Muscle of arm (tissue), 12 donors: ENCODE data around the gene SPART. TPM values are rescaled to one million over a fixed set of nuclear protein-coding genes. Genes with fewer than 3 reads are reported as not detected.
"Not testable (repeated sequence)": the region's sequence is repeated elsewhere in the genome, so short reads cannot be mapped to it uniquely, and the experiment has no call there.

ENCODE experiments used
- DNase-seq: peaks from one replicate; pipeline ENCODE4 v3.0.0-alpha.2; 2013
- polyA plus RNA-seq, 12 donors: library from polyadenylated mRNA; unstranded; fragments of 120-200 nt; gene quantifications; one replicate each; pipeline ENCODE4 v1.2.1, GENCODE V29; 2013; ENCODE audit not compliant: insufficient read length in 12 of 12

Gene SPART
- polyA plus RNA-seq, 12 donors: 41.4 to 141 (median 74.1) TPM; not detected in 1

DNA sequence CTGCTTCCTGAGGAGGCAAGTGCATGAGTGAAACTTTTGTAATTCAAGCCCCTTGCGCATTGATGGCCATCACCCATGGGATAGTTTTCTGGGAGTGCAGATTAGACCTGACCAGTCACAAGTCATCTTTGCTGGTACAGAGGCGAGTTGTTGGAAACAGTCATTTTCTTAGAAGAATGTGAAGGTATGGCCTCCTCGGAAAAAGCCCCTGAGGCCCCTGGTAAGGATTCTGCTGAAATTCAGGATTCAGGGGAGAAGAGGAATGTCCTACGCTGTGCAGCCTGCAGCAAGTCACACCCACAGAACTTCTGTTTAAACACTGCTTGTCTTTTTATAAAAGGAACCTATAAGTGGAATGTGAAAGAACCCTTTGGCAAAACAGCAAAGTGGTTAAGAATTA lies 11.0 kb upstream of the SPART start:
- no peak for DNase-seq

DNA sequence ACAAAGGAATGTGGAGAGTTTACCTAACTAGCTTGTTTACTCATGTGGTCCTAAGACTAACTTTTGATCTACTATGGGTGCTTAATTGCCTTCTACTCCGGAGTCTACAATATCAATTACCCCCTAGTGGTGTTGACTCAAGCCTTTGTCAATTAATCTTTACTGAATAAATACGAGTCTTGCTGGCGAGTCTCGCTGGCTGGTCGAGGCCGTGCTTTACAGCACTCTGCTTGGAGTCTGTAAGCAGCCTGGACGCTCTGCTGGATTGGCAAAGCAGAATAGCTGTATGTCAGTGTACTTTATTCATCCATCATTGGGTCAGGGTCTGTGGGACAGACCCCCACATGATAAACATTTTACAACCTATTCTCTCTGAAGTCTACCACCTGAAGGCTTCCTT lies 9.9 kb upstream of the SPART start:
- DNase-seq: no peak

DNA sequence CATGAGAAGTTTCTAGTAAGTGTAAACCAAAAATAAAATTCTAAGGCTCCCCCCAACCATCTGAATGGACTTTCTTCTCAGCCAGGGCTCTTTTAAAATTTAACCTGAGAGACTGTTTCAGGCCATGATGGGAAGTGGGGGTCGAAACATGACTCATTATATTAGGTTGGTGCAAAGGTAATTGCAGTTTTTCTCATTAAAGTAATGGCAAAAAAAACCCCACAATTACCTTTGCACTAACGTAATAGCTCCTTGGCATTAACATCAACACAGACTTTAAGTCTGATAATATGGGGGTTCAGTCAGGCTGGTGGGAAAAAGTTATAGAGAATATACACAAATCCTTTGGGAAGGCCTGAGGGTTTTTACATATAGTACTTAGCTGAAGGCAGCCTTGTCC lies 9.4 kb upstream of the SPART start:
- no peak for DNase-seq

DNA sequence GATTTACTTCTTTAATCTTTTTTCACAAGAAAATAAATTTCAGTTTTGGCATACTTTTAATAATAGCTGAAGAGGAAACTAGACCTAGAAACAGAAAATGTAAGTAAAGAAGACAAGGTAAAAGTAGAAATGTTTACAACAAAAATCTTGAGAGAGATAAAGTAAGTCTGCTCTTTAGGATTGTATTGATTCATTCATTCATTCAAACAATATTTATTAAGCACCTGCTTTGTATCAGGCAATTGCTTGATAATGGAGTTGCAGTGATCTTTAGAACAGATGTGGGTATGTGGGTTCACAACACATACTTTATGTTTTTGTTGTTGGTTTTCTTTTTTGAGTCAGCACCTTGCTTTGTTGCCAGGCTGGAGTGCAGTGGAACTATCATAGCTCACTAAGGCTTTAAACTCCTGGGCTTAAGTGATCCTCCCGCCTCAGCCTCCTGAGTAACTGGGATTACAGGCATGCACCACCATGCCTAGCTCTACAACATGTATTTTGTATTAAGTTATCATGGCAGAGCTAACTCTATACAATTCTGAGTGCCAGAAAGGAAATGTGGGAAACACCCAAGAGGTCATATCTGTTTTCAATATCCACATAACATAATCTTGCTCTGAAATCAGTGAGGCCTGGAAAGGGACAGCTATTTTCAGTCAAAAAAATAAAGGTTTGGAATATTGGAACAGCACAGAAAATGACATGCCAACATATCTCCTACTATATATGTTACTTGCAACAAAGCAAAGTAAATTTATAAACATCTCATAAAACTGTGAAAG lies 8.8 kb upstream of the SPART start:
- no peak for DNase-seq

DNA sequence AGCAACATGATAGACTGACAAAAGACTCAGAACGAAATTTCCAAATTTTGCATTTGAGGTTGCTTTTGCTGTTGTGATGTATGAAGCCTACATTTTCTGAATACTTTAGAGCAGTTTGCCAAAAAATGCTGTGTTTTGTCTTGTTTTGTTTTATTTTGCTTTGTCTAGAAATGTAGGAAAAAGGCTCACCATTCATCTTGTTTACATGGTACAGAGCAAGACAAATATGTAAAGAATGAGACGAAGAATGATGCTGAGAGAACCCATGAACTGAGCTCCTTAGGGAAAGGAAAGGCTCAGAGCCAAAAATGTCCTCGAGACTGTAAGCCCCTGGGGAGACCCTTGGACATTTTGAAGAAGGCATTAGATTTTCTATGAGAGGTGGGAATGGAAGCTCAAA lies 6.8 kb upstream of the SPART start:
- DNase-seq: no peak

DNA sequence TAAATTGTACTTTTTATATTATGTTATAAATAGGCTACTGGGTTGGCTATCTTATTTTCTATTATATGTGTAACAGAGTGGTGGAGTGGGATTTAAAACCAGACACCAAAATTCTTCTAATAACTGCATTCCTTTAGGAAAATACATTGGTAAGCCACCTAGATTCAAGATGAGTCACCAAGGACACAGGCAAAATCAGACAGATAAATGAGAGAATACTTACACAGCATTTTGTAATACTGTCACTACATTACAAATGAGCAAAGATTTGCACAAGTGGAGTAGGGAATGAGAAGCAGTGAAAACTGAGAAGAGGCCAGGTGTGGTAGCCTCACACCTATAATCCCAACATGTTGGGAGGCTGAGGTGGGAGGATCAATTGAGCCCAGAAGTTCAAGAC lies 6.2 kb upstream of the SPART start:
- DNase-seq: no peak

DNA sequence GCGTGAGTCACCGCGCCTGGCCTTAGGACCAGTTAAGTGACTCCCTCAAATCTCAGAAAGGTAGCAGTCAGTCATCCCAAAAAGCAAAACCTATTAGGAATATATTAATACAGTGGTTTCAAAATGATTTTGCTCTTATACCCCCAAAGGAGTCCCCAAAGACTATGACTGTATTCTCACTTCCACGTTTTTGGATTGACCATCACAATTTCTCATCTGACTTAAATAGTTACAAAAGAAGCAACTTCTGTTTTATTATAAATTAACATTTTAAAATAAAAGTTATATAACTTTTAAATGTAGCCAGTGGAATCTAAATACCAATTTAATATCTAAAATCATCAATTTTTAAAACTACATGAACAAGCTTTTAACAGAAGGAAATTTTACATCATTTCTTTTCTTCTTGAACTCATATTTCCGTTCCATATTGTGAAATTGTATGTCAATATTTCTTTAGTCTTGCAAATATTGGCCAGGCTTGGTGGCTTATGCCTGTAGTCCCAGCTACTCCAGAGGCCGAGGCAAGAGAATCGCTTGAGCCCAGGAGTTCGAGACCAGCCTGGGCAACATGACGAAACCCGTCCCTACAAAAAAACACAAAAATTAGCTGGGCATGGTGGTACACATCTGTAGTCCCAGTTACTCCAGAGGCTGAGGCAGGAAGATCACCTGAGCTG lies 1.5 kb upstream of the SPART start:
- no peak for DNase-seq

DNA sequence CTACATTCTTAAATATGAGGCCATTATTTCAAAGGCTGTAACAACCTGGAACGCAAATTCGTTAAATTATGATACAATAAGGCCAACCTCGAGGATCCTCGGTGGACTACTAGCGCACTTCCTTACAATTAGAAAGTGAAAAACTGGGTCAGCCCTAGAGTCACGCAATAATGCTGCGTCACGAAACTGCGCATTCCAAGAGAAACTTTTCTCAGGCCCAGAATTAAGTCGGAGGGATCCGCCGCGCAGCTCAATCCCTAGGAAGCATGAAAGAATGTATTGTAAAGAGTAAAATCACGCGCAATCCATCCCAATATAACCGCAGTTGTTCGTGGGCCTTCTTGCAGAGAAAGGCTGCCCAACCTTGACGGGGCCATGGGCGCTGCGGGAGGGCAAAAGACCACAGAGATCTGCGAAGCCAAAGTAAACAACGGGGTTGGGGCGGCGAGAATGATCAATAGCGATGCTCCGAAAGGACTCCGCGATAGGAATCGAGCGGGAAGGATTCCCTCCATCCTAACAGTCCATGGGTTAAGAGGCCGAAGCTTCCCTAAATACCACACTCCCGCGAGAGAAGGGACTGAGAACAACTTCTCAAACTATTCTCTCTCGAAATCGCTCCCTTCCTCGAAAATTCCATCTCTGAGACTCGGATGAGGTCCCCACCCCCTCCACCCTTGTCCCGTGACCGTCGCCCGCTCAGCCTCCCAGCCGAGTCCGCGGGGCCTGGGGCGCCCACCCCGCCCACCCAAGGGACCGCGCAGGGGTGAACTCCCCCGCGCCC lies 564 bp downstream of the SPART start:
- DNase-seq: peak; percentile 87

DNA sequence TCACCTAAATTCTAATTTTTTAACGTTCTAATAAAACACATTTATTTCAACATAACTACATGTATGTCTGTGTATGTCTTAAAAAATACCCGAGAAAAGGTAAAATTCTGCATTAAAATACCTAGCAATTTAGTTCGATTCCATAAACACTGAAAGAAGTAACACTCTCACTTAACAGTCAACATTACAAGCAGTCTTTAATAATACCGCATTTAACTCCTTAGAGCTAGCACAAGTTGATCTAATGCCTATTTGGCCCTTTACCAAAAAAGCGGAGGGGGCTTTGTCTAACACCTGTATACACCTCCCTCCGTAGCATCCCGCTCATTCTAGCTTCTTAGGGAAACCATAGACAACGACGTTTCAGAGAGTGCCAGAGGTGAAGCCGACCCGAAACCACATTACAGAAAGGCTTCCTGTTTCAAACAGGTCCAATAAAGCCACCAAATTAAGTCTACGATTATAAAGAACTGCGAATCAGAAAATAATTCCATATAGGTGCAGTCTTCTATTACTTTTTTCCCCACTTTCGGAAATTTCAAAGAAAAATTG lies 1.2 kb downstream of the SPART start:
- no peak for DNase-seq

DNA sequence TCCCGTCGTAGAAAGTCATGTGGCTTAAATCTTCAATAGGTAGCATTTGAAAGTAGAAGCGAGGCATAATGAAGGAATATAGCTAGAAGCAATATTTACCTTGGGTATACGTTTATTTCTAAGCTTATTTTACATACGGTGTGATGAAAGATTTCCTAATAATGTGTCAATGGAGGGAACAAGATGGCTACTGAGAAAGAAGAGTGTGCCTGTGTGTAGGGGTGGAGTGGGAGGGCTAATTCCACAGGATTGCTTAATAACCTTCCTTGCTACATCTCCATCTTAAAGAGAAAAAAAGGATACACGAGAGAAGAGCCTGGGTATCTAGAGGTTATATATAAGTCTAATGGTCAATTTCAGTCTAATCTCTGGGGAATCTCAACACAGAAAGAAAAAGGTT lies 2.0 kb downstream of the SPART start:
- no peak for DNase-seq

DNA sequence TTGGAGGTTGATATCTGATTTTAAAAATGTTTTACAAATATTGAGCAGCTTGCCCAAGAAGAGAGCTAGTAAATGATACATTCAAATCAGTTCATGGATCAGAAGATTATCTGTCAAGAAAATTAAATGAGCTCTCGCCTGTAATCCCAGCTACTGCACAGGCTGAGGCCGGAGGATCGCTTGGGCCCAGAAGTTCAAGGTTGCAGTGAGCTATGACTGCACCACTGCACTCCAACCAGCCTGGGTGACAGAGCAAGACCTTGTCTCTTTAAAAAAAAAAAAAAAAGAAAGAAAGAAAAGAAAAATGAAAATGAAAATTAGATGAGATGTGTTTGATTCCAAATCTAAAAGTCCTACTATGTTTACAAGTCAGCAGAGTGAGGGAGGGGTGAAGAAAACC lies 2.4 kb downstream of the SPART start:
- DNase-seq: no peak

DNA sequence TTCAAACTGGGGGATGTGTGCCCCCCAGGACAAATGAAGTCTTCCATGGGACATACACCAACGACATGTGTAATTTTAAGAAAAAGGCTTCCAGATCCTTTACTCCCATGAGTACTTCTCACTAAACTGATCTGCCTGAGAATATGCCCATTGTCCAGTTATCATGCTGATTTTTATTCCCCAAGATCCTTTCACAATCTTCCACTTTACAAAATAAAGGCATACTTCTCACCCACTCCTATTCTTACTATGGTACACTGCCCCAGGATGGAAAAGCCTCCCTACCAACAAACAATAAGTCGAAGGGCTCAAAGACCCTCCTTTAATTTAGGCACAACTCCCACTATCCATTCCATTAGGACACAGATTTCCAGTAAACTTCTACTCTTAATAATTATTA lies 3.5 kb downstream of the SPART start:
- DNase-seq: no peak

DNA sequence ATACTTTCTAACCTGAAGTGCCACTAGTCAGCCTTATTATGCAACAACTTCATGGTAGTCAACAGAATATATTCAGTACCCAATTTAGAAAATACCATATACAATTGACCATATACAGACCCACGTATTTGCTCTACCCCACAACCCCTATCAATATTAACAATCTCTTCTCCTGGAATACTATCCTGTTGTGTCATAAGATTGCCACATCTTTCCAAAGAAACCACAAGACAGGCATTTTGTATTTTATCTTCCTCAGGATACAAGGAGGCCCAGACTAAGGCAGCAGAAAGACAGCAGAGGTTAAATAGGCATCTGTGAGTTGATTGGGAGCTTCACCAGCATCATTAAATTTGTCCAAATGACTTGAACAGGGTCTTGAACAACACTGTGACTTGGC lies 4.5 kb downstream of the SPART start:
- no peak for DNase-seq

DNA sequence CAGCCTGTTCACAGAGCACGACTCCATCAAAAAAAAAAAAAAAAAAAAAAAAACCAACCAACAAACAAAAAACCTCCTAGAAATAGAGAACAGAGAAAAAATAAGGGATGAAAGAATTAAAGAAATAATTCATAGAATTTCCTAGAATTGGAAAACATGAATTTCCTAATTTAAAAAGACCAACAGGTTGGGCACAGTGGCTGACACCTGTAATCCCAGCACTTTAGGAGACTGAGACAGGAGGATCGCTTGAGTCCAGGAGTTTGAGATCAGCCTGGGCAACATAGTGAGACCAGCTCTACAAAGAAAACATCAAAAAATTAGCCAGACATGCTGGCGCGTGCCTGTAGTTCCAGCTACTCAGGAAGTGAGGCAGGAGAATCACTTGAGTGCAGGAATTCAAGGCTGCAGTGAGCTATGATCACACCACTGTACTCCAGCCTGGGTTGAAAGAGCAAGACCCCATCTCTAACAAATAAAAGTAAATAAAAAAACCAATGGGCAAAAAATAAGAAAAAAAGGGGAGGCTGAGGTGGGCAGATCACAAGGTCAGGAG lies 6.5 kb downstream of the SPART start:
- no peak for DNase-seq

DNA sequence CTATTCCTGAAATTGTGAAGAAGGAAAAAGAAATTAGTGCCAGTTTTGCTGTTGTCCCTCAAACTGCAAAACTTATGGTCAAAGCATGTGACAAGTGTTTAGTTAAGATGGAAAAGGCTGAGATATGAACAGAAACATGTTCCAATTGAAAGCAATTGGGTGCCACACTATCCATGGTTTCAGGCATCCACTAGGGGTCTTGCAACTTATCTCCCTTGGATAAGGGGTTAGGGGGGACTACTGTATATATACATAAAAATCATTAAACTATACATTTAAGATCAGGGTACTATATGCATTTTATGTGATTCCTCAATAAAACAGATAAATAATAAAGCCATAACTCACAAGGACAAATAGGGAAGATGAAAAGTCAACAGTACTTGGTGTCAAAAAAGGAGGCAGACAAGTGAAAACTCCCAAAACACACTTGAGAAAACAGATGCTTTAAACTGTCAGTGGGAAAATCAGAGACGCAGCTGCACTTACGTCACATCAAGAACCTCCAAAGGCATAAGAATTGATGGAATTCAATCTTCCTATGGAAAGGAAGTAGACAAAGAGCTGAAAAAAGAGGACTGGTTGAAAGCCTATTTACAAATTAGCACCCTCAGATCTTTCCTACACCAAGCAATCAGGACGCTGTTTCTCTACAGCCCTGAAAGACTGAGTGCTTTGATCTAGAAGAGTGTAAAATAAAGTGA lies 8.1 kb downstream of the SPART start:
- DNase-seq: no peak

DNA sequence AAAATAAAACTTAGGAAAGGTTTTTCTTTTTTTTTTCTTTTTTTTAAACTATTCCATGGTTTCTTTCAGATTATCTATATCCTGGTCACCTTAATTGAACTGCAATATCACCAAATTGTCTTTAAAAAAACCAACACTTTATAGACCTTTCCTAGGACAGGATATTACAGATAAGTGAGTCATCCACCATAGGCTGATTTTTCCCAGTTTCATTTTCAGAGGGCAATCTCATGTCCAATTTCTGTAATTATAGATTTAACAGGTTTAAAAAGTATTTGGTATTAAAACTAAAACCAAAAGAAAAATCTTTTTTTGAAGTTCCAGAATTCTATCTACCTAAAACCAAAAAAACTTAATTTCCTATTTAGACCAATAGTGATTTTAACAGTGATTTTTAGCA lies 13.2 kb downstream of the SPART start:
- DNase-seq: no peak

DNA sequence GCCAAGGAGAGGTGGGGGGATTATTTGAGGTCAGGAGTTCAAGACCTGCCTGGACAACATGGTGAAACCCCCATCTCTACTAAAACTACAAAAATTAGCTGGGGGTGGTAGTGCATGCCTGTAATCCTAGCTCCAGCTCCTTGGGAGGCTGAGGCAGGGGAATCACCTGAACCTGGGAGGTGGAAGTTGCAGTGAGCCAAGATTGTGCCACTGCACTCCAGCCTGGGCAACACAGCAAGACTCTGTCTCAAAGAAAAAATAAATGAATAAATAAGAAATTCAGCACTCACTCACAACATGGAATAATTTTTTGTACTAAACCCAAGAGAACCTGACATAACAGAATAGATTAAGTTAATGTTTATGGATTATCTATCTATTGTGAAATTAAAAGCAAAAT lies 13.9 kb downstream of the SPART start:
- DNase-seq: not testable (repeated sequence)

DNA sequence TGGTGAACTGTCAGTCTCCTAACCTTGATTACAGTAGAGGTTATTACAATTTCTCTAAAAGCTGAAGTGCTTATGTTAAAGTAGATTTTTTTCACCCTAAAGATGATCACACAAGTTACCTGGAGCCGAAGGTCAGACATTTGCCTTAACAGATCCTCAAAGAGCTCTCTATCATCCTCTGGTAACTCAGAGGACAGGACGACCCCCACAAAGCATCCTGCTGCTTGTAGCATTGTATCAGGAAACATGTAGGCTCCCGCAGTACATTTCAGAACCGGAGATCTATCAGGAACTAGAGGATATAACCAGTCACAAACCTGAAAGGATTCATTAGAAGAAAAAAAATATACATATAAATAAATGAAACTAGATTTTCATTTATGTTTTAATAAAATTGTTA lies 14.9 kb downstream of the SPART start:
- no peak for DNase-seq

DNA sequence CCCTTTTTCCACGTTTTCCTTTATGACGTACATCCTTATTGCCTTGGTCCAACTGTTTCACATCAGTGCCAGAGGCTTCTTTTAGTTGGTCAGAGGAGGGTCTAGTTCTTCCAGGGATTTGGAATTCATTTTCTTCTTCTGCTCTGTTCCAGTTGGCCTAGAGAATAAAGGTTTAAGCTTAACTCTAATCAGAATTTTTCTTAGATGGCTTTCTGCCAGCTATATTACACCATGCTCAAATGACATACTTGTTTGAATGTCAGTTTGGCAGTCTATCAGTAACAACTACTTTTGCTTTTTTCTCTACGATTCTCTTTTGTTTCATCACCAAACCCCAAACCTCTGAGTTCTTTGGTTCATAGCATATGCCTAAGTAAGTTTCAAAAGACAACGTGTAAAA lies 16.8 kb downstream of the SPART start:
- no peak for DNase-seq

DNA sequence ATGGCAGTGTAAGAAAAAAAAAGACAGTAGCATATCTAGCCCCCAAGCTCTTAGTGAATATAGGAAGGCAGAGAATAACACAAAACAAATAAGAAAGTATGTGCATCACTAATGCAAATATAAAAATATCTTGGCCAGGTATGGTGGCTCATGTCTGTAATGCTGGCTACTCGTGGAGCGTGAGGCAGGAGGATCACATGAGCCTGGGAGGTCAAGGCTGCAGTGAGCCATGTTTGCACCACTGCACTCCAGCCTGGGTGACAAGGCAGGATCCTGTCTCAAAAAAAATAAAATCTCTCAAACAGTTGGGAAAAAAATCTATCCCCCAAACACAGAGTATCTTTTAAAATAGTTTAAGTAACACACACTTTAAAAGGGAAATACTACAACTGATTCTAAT lies 17.4 kb downstream of the SPART start:
- no peak for DNase-seq

DNA sequence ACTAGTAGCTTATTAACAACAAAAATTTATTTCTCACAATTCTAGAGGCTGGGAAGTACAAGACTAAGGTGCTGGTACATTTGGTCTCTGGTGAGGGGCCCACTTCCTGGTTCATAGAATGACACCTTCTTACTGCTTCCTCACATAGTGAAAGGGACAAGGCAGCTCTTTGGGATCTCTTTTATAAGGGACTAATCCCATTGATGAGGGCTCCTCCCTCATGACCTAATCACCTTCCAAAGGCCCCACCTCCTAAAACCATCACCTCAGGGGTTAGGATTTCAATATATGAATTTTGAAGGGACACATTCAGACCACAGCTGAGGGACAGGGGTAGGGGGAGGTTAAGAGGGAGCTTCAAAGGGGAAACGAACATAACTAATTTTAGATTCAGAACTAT lies 20.3 kb downstream of the SPART start:
- DNase-seq: no peak

DNA sequence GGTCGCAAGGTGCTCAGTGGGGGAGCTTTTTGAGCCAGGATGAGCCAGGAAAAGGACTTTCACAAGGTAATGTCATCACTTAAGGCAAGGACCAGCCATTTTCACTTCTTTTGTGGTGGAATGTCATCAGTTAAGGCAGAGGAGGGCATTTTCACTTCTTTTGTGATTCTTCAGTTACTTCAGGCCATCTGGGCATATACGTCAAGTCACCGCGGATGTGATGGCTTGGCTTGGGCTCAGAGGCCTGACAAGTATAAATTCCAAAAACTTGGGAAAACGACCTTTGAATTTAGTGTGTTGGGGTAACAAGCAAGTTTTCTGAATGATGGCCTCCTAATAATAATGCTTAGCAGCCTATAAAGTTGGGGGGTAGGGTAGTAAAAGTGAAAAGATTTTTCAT lies 21.3 kb downstream of the SPART start:
- not testable (repeated sequence) for DNase-seq
